Activated CD8-positive, alpha-beta T cell treated with anti-CD3 and anti-CD28 coated beads, Interleukin-2, amount 10 ng/mL, durations not matched to agents 7 days and 5 days (primary cell): Measurements from ENCODE around the gene GRIP2. TPM values are rescaled to one million over a fixed set of nuclear protein-coding genes. Genes with fewer than 3 reads are reported as not detected.

Experiments used
- total RNA-seq, 2 experiments: library from RNA; stranded (reverse); gene quantifications; one replicate each; pipeline ENCODE4 v1.2.3, GENCODE V29; 2021

Gene GRIP2
- total RNA-seq, 2 experiments from 2014 or later = not detected

Other genes with a start within 250 kb of the GRIP2 start
- 10 to 100 TPM; 36.8 to 37.9 TPM for gene SLC6A6, start 137.7 kb downstream of the GRIP2 start, total RNA-seq
- 10 to 100 TPM; 17.5 to 18.5 TPM for gene CCDC174, start 111.4 kb upstream of the GRIP2 start, total RNA-seq
- gene C3orf20, start 134.8 kb upstream of the GRIP2 start, total RNA-seq = under 1 TPM; 0.10 to 0.11 TPM